OCI-LY1 (cell line): ENCODE results near the gene POLE.

Experiments
- H2AFZ ChIP-seq: fragments of 200-600 bp; sonication (generic), shearing (Covaris generic); 2 replicates; pipeline ENCODE4 v1.6.0; 2014; ENCODE audit warnings: antibody characterized with exemption, mild to moderate bottlenecking, low read length
- H3F3A ChIP-seq: fragments of 200-600 bp; sonication (generic), shearing (Covaris generic); 2 replicates; pipeline ENCODE4 v1.6.0; 2014; ENCODE audit warnings: mild to moderate bottlenecking, antibody characterized with exemption, low read length, moderate library complexity; ENCODE audit not compliant: insufficient read depth
- H3K27ac ChIP-seq: fragments of 200-600 bp; sonication (generic); 2 replicates; pipeline ENCODE4 v1.5.1; 2014; ENCODE audit warnings: low read length, mixed run types, mild to moderate bottlenecking, low read depth; ENCODE audit not compliant: poor library complexity, severe bottlenecking
- H3K27me3 ChIP-seq: fragments of 200-600 bp; sonication (generic); 2 replicates; pipeline ENCODE4 v1.6.0; 2014; ENCODE audit warnings: antibody characterized with exemption, mild to moderate bottlenecking, low read length, moderate library complexity; ENCODE audit not compliant: insufficient read depth
- H3K36me3 ChIP-seq: fragments of 200-600 bp; sonication (generic); 2 replicates; pipeline ENCODE4 v1.6.1; 2014; ENCODE audit warnings: mild to moderate bottlenecking, antibody characterized with exemption, low read length, moderate library complexity, mixed read lengths; ENCODE audit not compliant: insufficient read depth
- H3K4me1 ChIP-seq: fragments of 200-600 bp; sonication (generic); 2 replicates; pipeline ENCODE4 v1.5.1; 2014; ENCODE audit warnings: mild to moderate bottlenecking, low read length, moderate library complexity; ENCODE audit not compliant: insufficient read depth, severe bottlenecking
- H3K4me2 ChIP-seq: fragments of 200-600 bp; sonication (generic), shearing (Covaris generic); 2 replicates; pipeline ENCODE4 v1.6.1; 2014; ENCODE audit warnings: low read length
- H3K4me3 ChIP-seq: fragments of 200-600 bp; sonication (generic); 2 replicates; pipeline ENCODE4 v1.5.1; 2014; ENCODE audit warnings: low read length, low read depth, mild to moderate bottlenecking, mixed read lengths; ENCODE audit not compliant: poor library complexity, severe bottlenecking
- H3K79me2 ChIP-seq: fragments of 200-600 bp; shearing (Covaris generic); 2 replicates; pipeline ENCODE4 v1.6.1; 2016; ENCODE audit warnings: mixed run types, low read length, mixed read lengths; ENCODE audit not compliant: insufficient read depth
- H3K9ac ChIP-seq: fragments of 200-600 bp; sonication (generic), shearing (Covaris generic); 2 replicates; pipeline ENCODE4 v1.6.1; 2014; ENCODE audit warnings: mild to moderate bottlenecking, low read length, mixed read lengths
- H3K9me2 ChIP-seq: fragments of 200-600 bp; sonication (generic), shearing (Covaris generic); 2 replicates; pipeline ENCODE4 v1.6.1; 2014; ENCODE audit warnings: low read depth, mild to moderate bottlenecking, low read length, mixed read lengths
- H3K9me3 ChIP-seq: fragments of 200-600 bp; shearing (Covaris generic); 2 replicates; pipeline ENCODE4 v1.6.1; 2014; ENCODE audit warnings: low read length, mixed read lengths
- H4K20me1 ChIP-seq: fragments of 200-600 bp; sonication (generic), shearing (Covaris generic); 2 replicates; pipeline ENCODE4 v1.6.0; 2016; ENCODE audit warnings: mild to moderate bottlenecking, low read length; ENCODE audit not compliant: insufficient read depth
- CTCF ChIP-seq: fragments of 200-600 bp; sonication (generic), shearing (Covaris generic); IDR thresholded peaks from 2 replicates; pipeline ENCODE4 v1.5.1; 2017; ENCODE audit warnings: mild to moderate bottlenecking, antibody characterized with exemption, low read length, moderate library complexity, mixed read lengths
- EZH2 ChIP-seq: fragments of 200-600 bp; sonication (generic), shearing (Covaris generic); IDR thresholded peaks from 2 replicates; pipeline ENCODE4 v1.8.0; 2017; ENCODE audit warnings: borderline replicate concordance, mixed run types, mild to moderate bottlenecking, antibody characterized with exemption, low read length, moderate library complexity, mixed read lengths

POLE gene

GRCh38 chr12:132687211-132688164 is at the start of gene POLE, which contains the start of gene PXMP2:
POLE (minus strand) TSS chr12:132687342; CDS start chr12:132687315, 27 bp downstream.
PXMP2 (plus strand) TSS chr12:132687587; CDS start chr12:132687671, 84 bp downstream.
- Histone ChIP-seq H3F3A (peaks cover 4% of the 10 kb centered on the region; the same call in 1 of the 2 replicates), H3K9ac (peak within 1 kb of the TSS; percentile 98), H3K79me2 (peaks cover 31% of the 10 kb centered on the region), H3K4me2 (peak within 1 kb of the TSS; percentile 71), H2AFZ (no peak within 1 kb of the TSS), H3K27me3 (no peaks in the 10 kb centered on the region), H3K4me3 (peak within 1 kb of the TSS; percentile 97), H3K27ac (peak within 1 kb of the TSS; percentile 18), H4K20me1 (no peaks in the 10 kb centered on the region), H3K36me3 (peaks cover 41% of the 10 kb centered on the region), H3K9me3 (no peaks in the 10 kb centered on the region), H3K4me1 (peaks cover 22% of the 10 kb centered on the region), H3K9me2 (no peaks in the 10 kb centered on the region)
- 0 out of 2 replicates have a peak, but pooled peaks have one; percentile 10 for TF ChIP-seq CTCF
- TF ChIP-seq EZH2, result no peak

- TF ChIP-seq CTCF, result no peak
- TF ChIP-seq EZH2, result no peak
- no peaks in the 10 kb centered on the region for H3K9me2 ChIP-seq
- H3K4me2 ChIP-seq, result no peak overlapping the region
- H3K27ac ChIP-seq, result no peak overlapping the region
- H3K4me3 ChIP-seq, result no peak overlapping the region
- no peaks in the 10 kb centered on the region for H3K27me3 ChIP-seq
- H3K9me3 ChIP-seq, result no peaks in the 10 kb centered on the region
- no peaks in the 10 kb centered on the region for H3K4me1 ChIP-seq
- H3F3A ChIP-seq, result no peaks in the 10 kb centered on the region
- no peaks in the 10 kb centered on the region for H3K79me2 ChIP-seq
- no peak overlapping the region for H2AFZ ChIP-seq
- H4K20me1 ChIP-seq, result no peaks in the 10 kb centered on the region
- peaks cover 97% of the 10 kb centered on the region for H3K36me3 ChIP-seq
- H3K9ac ChIP-seq, result no peak overlapping the region
Measured at GRCh38 chr12:132736913-132737312, 49.8 kb upstream of the POLE start.

- no peaks in the 10 kb centered on the region for H3K79me2 ChIP-seq
- H2AFZ ChIP-seq, result no peak overlapping the region
- H3F3A ChIP-seq, result no peaks in the 10 kb centered on the region
- H3K9ac ChIP-seq, result no peak overlapping the region
- H3K9me2 ChIP-seq, result no peaks in the 10 kb centered on the region
- TF ChIP-seq CTCF (no peak), EZH2 (no peak)
- peaks cover 97% of the 10 kb centered on the region for H3K36me3 ChIP-seq
- no peaks in the 10 kb centered on the region for H3K9me3 ChIP-seq
- no peak overlapping the region for H3K27ac ChIP-seq
- no peaks in the 10 kb centered on the region for H3K4me1 ChIP-seq
- no peaks in the 10 kb centered on the region for H4K20me1 ChIP-seq
- no peak overlapping the region for H3K4me3 ChIP-seq
- H3K27me3 ChIP-seq, result no peaks in the 10 kb centered on the region
- H3K4me2 ChIP-seq, result no peak overlapping the region
Measured at GRCh38 chr12:132736378-132736777, 49.2 kb upstream of the POLE start.
